ENCODE results near the gene EIPR1.

GRCh38 chr2:3388412-3388738 lies 10.8 kb upstream of the EIPR1 start:
- TF ChIP-seq, protein P1, sequence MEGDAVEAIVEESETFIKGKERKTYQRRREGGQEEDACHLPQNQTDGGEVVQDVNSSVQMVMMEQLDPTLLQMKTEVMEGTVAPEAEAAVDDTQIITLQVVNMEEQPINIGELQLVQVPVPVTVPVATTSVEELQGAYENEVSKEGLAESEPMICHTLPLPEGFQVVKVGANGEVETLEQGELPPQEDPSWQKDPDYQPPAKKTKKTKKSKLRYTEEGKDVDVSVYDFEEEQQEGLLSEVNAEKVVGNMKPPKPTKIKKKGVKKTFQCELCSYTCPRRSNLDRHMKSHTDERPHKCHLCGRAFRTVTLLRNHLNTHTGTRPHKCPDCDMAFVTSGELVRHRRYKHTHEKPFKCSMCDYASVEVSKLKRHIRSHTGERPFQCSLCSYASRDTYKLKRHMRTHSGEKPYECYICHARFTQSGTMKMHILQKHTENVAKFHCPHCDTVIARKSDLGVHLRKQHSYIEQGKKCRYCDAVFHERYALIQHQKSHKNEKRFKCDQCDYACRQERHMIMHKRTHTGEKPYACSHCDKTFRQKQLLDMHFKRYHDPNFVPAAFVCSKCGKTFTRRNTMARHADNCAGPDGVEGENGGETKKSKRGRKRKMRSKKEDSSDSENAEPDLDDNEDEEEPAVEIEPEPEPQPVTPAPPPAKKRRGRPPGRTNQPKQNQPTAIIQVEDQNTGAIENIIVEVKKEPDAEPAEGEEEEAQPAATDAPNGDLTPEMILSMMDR (IDR thresholded peaks at IDR 0.05): no peak
- TF ChIP-seq POLR2A (IDR thresholded peaks at IDR 0.05) (no peak), POLR2AphosphoS5 (IDR thresholded peaks at IDR 0.05) (no peak)
